Measurements from ENCODE around the gene TCF23.
A peak's percentile ranks its signal among the peaks of the same experiment; 100 is the strongest.

TCF23 gene

GRCh38 chr2:27128668-27129571 lies 19.9 kb upstream of the TCF23 start:
- no peak for DNase-seq

- no peak for DNase-seq
Measured at GRCh38 chr2:27130396-27130795, 18.4 kb upstream of the TCF23 start.

DNA sequence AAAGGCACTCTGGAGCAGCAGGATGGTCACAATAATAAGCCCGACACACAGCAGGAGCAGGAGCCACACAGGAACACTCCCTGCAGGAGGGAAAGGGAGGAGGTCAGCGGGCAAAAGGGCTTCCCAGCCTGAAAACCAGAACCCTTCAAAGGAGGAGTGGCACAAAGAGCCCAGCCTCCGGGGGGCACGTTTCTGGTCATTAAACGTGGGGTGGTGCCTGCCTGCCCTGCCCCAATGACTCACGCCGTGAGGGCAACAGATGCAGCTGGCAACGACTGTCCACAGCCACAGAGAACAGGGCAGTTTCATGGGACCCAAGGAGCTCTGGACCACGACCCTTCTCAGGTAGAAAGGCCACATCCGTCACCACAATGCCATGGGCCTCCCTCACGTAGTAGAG lies 17.4 kb upstream of the TCF23 start:
- no peak for DNase-seq

GRCh38 chr2:27133195-27133875 lies 15.5 kb upstream of the TCF23 start:
- DNase-seq = no peak

- peak; percentile 97 for DNase-seq
Measured at GRCh38 chr2:27133905-27134780, 14.7 kb upstream of the TCF23 start, which contains the start of gene PREB. TSS of gene PREB (minus strand) at chr2:27134636. CDS start at chr2:27134421, 215 bp downstream.

GRCh38 chr2:27134781-27135477 lies 13.9 kb upstream of the TCF23 start:
- no peak for DNase-seq

GRCh38 chr2:27135478-27135955 lies 13.3 kb upstream of the TCF23 start:
- no peak for DNase-seq

- DNase-seq = no peak
Measured at GRCh38 chr2:27136751-27137150, 12.1 kb upstream of the TCF23 start.

GRCh38 chr2:27137322-27137935 lies 11.4 kb upstream of the TCF23 start:
- no peak for DNase-seq

DNA sequence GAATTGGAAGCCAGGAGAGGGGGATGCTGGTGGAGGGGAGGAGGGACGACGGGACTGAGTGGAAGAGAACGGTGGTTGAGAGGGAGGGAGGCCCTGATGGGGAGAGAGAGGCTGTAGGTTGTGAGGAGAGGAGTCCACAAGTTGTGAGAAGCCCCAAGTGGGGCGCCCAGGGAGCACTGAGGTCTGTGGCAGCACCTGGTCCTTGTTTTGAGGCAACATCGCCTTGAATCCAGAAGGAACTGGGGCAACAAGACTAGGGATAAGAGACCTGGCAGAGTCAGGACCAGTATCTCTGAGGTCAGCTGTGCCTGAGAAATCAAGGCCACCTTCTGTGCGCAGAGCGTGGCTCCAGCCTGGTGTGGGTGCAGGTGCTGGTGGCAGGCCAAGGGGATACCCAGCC lies 10.7 kb upstream of the TCF23 start:
- DNase-seq = no peak

- no peak for DNase-seq
Measured at GRCh38 chr2:27139310-27139709, 9.5 kb upstream of the TCF23 start, which contains the start of gene PRR30. TSS of gene PRR30 (minus strand) at chr2:27139410. CDS start at chr2:27138329, 1,081 bp downstream.

DNA sequence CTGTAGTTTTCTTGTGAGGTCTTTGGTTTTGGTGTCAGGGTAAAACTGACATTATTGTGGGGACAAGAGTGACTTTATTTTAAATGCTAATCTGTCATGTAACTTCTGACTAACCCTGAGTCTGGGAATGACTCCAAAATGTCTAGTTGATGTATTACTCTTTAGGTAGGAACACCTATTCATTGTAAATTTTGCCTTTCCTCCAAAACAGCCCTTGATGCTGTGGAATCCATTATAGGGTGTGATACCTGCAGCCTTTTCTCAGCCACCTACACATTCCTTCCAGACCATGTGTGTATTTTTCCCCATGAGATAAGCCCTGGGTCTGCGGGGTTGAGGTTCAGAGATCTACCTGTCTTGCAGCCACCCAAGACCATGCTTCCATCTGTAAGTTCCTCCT lies 5.5 kb upstream of the TCF23 start:
- DNase-seq = no peak

- no peak for DNase-seq
Measured at GRCh38 chr2:27145682-27146081, 3.1 kb upstream of the TCF23 start.

- no peak for DNase-seq
Measured at GRCh38 chr2:27147935-27148334, 869 bp upstream of the TCF23 start.

DNA sequence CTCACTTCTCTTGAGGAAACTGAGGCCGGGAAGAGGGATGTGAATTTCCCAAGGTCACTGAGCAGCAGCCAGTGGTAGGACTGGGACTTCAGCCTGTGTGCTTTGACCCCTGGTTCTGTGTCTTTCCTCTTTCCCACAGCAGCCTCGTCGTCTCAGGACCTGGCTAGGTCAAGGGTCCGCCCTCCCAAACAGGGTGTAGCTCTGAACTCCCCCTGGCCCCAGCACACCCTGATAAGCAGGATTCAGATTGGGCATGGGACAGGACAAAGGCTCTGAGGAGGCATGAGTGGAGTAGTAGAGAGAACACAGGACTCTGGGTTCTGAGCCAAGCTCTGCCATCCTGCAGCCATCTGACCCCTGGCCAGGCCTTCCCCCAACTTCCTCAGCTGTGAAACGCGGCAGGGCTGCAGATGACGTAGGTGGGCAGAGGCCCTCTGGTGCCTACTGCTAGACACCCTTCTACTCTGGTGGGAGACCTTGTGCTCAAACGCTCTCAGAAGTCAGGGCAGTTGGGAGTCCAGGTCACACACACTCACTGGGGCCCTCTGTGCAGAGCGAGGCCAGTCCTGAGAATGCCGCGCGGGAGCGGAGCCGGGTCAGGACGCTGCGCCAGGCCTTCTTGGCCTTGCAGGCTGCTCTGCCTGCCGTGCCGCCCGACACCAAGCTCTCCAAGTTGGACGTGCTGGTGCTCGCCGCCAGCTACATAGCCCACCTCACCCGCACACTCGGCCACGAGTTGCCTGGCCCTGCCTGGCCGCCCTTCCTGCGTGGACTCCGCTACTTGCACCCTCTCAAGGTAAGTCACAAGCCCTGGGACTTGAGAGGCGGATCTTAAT lies 984 bp downstream of the TCF23 start:
- no peak for DNase-seq

- no peak for DNase-seq
Measured at GRCh38 chr2:27150639-27151230, 1.9 kb downstream of the TCF23 start.

GRCh38 chr2:27152102-27152795 lies 3.4 kb downstream of the TCF23 start:
- DNase-seq = no peak

DNA sequence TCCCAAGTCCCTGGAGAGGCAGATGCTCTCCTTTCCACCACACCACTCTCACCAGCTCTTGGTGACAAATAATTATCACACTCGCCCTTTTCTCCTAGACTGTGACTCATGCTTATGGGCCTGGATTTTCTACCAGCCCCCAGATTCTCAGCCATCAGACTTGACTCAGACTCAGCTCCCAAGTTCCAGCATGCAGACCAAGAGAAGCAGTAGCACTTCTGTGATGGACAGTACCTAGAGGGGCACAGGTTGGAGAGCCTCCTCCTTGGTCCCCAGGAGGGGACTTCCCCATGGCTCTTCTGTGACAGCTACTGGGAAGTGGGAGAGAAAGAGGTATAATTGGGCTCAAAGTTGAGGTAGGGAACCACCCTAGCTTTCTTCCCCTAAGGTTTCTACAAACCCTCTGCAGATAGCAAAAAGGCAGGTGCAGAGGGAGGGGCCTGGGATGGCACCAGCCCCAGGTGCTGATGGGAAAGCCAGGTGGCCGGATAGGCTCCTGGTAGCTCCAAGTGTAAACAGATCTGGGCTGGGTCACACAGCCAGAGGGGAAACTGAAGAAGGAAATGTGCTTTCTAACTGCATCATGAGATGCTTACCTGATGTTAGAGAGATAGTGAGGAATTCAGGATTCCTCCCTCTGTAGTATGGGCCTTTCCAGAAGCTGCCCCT lies 4.1 kb downstream of the TCF23 start:
- peak; percentile 67 for DNase-seq

DNA sequence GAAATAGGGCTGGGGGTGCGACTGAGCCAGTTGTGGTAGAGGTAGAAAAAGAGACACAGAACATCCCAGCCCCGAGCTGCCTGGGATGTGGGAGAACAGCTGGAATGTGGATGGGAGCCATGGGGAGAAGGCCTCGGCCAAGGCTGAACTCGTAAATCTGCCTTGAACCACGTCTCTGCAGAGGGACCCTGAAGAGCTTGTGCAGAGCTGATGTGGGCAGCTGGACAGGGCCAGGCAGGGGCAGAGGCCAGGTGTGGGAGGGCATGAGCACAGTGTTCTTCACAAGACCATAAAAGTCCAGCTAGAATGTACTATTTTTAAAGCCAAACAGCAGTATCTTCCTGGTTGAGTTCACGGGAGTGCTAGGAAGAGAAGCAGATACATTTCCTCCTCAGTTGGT lies 5.7 kb downstream of the TCF23 start:
- DNase-seq = no peak

Measured in COR-L47 (cell line).